Smooth muscle cell (in vitro differentiated cells): ENCODE results near the gene CAT. TPM values are rescaled to one million over a fixed set of nuclear protein-coding genes. Genes with fewer than 3 reads are reported as not detected.

Experiments used
- DNase-seq: peaks from one replicate; lab custom pipeline; 2025; ENCODE audit not compliant: unreplicated experiment; lab: John Stamatoyannopoulos, UW
- H2AFZ ChIP-seq: fragments of 200-600 bp; sonication (generic); 2 replicates; pipeline ENCODE4 v1.6.0; 2016; ENCODE audit warnings: antibody characterized with exemption, low read depth, mild to moderate bottlenecking
- H3F3A ChIP-seq: fragments of 200-600 bp; sonication (generic); 2 replicates; pipeline ENCODE4 v1.6.0; 2017; ENCODE audit warnings: antibody characterized with exemption, low read depth
- H3K27ac ChIP-seq: fragments of 200-600 bp; sonication (generic); 2 replicates; pipeline ENCODE4 v1.5.1; 2016; ENCODE audit warnings: low read depth, mild to moderate bottlenecking
- H3K27me3 ChIP-seq: fragments of 200-600 bp; sonication (generic); 2 replicates; pipeline ENCODE4 v1.6.1; 2016; ENCODE audit warnings: low read depth, mild to moderate bottlenecking
- H3K36me3 ChIP-seq: fragments of 200-600 bp; sonication (generic); 2 replicates; pipeline ENCODE4 v1.5.1; 2016; ENCODE audit warnings: low read depth
- H3K4me1 ChIP-seq: fragments of 200-600 bp; sonication (generic); 2 replicates; pipeline ENCODE4 v1.5.1; 2016; ENCODE audit warnings: low read depth
- H3K4me2 ChIP-seq: fragments of 200-600 bp; sonication (generic); 2 replicates; pipeline ENCODE4 v1.6.0; 2016; ENCODE audit warnings: mild to moderate bottlenecking
- H3K4me3 ChIP-seq: fragments of 200-600 bp; sonication (generic); 2 replicates; pipeline ENCODE4 v1.5.1; 2016; ENCODE audit warnings: mild to moderate bottlenecking
- H3K79me2 ChIP-seq: fragments of 200-600 bp; sonication (generic); 2 replicates; pipeline ENCODE4 v1.6.0; 2016; ENCODE audit warnings: low read depth, mild to moderate bottlenecking
- H3K9ac ChIP-seq: fragments of 200-600 bp; sonication (generic); 2 replicates; pipeline ENCODE4 v1.6.0; 2016; ENCODE audit warnings: low read depth
- H3K9me3 ChIP-seq: fragments of 200-600 bp; sonication (generic); replicated peaks from 2 replicates; pipeline ENCODE4 v1.5.1; 2016; ENCODE audit warnings: low read depth
- H4K20me1 ChIP-seq: fragments of 200-600 bp; sonication (generic); 2 replicates; pipeline ENCODE4 v1.6.0; 2016; ENCODE audit warnings: low read depth
- CTCF ChIP-seq: fragments of 200-600 bp; sonication (generic); IDR thresholded peaks from 2 replicates; pipeline ENCODE4 v1.5.1; 2017; ENCODE audit warnings: borderline replicate concordance, mild to moderate bottlenecking, antibody characterized with exemption; ENCODE audit not compliant: insufficient read depth, poor library complexity, severe bottlenecking
- WGBS: methylation state at CpG from one replicate; pipeline ENCODE4 v1.1.7; 2016; ENCODE audit warnings: low lambda C conversion rate; 5-methylcytosine and 5-hydroxymethylcytosine counted together
- polyA plus RNA-seq: library from polyadenylated mRNA; unstranded; fragments of >200 nt; fragmentation: Nextera tagmentation; extraction: Ambion mirVana; gene quantifications from 2 replicates; pipeline ENCODE4 v1.2.1, GENCODE V29; 2016
- total RNA-seq: library from RNA; depleted of rRNA; stranded (reverse); fragments of >200 nt; gene quantifications from 2 replicates; pipeline ENCODE4 v1.2.3, GENCODE V29; 2014

The CAT gene
- total and polyA plus RNA-seq, 2 experiments from 2014 or later, result not detected

GRCh38 chr11:34405079-34405858, 33.5 kb upstream of the CAT start:
- H3K27me3 ChIP-seq, result peaks cover 15% of the 10 kb centered on the region
- H3K27ac ChIP-seq, result no peak overlapping the region
- no peak overlapping the region for H2AFZ ChIP-seq
- H3F3A ChIP-seq, result no peaks in the 10 kb centered on the region
- H3K4me1 ChIP-seq, result no peaks in the 10 kb centered on the region
- no peak for DNase-seq
- H3K9ac ChIP-seq, result no peak overlapping the region
- no peak overlapping the region for H3K4me3 ChIP-seq
- H4K20me1 ChIP-seq, result no peaks in the 10 kb centered on the region
- no peaks in the 10 kb centered on the region for H3K36me3 ChIP-seq
- H3K9me3 ChIP-seq, result no peaks in the 10 kb centered on the region
- WGBS, result 71% methylated on average over 5 of the region's 7 CpGs
- no peak overlapping the region for H3K4me2 ChIP-seq
- no peak for TF ChIP-seq CTCF
- H3K79me2 ChIP-seq, result no peaks in the 10 kb centered on the region

- H3F3A ChIP-seq, result no peaks in the 10 kb centered on the region
- no peak for TF ChIP-seq CTCF
- no peaks in the 10 kb centered on the region for H4K20me1 ChIP-seq
- no peaks in the 10 kb centered on the region for H3K79me2 ChIP-seq
- H3K9ac ChIP-seq, result no peak overlapping the region
- H3K4me1 ChIP-seq, result no peaks in the 10 kb centered on the region
- DNase-seq, result no peak
- no peak overlapping the region for H2AFZ ChIP-seq
- no peaks in the 10 kb centered on the region for H3K36me3 ChIP-seq
- 92% methylated on average over 3 of the region's 3 CpGs for WGBS
- no peak overlapping the region for H3K27ac ChIP-seq
- H3K4me3 ChIP-seq, result no peak overlapping the region
- H3K9me3 ChIP-seq, result no peaks in the 10 kb centered on the region
- peaks cover 15% of the 10 kb centered on the region for H3K27me3 ChIP-seq
- H3K4me2 ChIP-seq, result no peak overlapping the region
Observed at GRCh38 chr11:34406413-34406812, 32.3 kb upstream of the CAT start.

GRCh38 chr11:34407121-34407813, 31.5 kb upstream of the CAT start:
- Histone ChIP-seq H3K27ac (no peak overlapping the region), H3K36me3 (no peaks in the 10 kb centered on the region), H2AFZ (no peak overlapping the region), H3K4me3 (no peak overlapping the region), H3K4me2 (no peak overlapping the region), H3K9me3 (no peaks in the 10 kb centered on the region), H3F3A (no peaks in the 10 kb centered on the region), H3K27me3 (peaks cover 15% of the 10 kb centered on the region), H3K9ac (no peak overlapping the region), H3K79me2 (no peaks in the 10 kb centered on the region), H4K20me1 (no peaks in the 10 kb centered on the region), H3K4me1 (no peaks in the 10 kb centered on the region)
- 75% methylated on average over 2 of the region's 2 CpGs for WGBS
- TF ChIP-seq CTCF, result no peak
- no peak for DNase-seq
